ENCODE results near the gene RTTN. TPM values are rescaled to one million over a fixed set of nuclear protein-coding genes. Genes with fewer than 3 reads are reported as not detected.
"Not testable (repeated sequence)": the region's sequence is repeated elsewhere in the genome, so short reads cannot be mapped to it uniquely, and the experiment has no call there.

RTTN gene, protein sequence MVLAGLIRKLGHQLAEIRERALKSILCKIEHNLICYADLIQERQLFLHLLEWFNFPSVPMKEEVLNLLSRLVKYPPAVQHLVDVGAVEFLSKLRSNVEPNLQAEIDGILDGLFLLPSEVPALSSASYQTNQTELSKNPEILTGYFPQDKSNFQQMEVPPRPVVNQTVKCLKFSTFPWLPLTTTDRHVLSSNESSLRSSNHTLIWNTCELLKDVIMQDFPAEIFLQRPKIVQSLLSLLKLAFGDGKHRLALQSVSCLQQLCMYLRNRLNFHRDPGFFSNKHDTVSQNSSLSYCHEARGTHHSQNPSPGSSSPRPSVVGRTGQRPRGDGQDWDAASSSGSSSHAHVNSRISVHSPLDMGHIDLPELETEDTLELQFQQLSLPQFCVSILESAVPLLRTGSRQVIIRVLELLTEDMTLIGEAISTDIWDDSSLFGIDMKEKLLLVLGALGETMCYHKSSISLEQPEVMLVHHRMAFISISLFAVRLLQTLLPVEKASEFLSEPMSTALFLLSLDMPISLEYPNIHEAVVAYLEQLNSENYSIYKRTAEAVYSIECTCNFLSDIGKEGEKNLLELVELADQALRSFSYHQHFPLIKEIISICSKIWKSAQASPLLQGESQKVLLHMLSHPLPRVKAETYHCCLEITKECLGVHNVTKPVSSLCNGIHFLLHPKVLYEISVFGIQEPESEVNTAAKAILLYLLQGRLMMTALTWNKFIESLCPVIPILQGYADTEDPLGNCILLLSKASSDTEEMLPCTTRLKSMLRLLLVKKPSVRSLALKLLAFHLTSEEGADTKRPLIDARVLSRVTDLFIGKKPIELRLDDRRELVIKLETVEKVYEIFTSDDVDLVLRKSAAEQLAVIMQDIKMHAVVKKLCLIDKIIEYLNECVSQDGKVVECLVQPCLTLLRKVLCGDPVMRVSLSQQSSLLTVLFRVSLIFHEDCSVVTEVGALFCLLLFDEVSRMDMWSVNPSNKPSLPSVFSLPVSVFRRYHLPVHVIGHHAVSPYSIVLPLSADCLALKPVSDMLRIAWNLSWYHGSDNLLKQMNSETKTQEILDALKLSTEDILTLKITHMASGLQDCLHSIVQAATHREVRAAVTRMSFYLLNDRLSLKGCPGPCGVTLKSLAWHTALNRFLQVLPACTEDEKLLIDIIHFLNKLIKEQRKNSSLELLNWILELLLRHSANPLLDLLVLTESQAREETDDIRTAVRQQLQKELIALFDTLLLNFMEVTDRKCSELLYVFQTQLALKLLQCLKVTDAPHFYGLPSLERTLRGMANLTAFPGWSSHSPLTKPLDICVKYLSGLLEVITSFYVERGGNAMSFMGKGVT (N-terminal part only)
- polyA plus RNA-seq (2013), result 10.7 TPM

GRCh38 chr18:70205421-70206397 lies at the start of gene RTTN:
RTTN (minus strand) TSS chr18:70205687; CDS start chr18:70205658, 29 bp downstream.
- Histone ChIP-seq H3K4me1 (ENCODE audit: control extremely low read depth in 1 of 4, control insufficient read depth in 4 of 4, insufficient read depth in 4 of 4, low read length in 3 of 4) (peaks cover 2 to 18% (median 10%) of the 10 kb centered on the region in 4 experiments), H3K4me3 (ENCODE audit: control insufficient read depth in 1 of 7, extremely low read depth in 1 of 7, insufficient read depth in 4 of 7, low read depth in 2 of 7, low read length in 6 of 7) (peak within 1 kb of the TSS; percentile 82 to 98 (median 92)), H3K9me3 (ENCODE audit: control extremely low read depth in 1 of 5, control insufficient read depth in 4 of 5, insufficient read depth in 2 of 5, low read depth in 1 of 5, low read length in 4 of 5) (no peaks in the 10 kb centered on the region), H3K27me3 (replicated peaks in 2 of 5; ENCODE audit: control insufficient read depth in 4 of 5, insufficient read depth in 5 of 5, low read length in 4 of 5) (no peaks in the 10 kb centered on the region), H3K36me3 (ENCODE audit: control insufficient read depth in 4 of 4, insufficient read depth in 4 of 4, low read length in 3 of 4) (peaks cover 0 to 11% (median 4%) of the 10 kb centered on the region in 4 experiments), H3K27ac (ENCODE audit: insufficient read depth in 1 of 2, low read depth in 1 of 2, low read length in 2 of 2, poor library complexity in 1 of 2, severe bottlenecking in 2 of 2) (peak within 1 kb of the TSS; percentile 93 to 94)
- CTCF ChIA-PET, result interaction anchor here (0.6 to 1.6 kb wide), 3 partner anchors 11 to 229 kb away, joined by 3 to 8 read pairs (median 5); no protein-coding TSS in a partner anchor
- WGBS (ENCODE audit: insufficient coverage), result 0% methylated on average over 64 of the region's 78 CpGs
- DNase-seq, result peak; percentile 96 to 98 (median 97)
- POLR2A ChIA-PET, result no interaction called here

DNA sequence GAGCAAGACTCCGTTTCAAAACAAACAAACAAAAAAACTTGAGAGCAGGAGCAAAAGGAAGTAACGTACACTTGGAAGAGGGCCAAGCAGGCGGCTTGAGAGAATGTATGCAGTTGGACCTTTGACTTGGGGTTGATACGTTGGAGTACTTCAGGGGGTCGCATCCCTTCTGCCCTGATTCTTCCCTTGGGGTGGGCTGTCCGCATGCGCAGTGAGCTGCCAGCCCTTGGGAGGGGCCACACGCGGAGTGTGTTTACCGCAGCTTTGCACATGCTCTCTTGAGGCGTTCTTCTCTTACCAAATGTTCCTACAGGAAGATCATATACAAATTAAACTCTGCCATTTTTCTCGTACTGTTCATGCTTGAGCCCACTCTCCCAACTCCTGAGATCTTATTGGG lies 45.3 kb upstream of the RTTN start:
- CTCF ChIA-PET, result no interaction called here
- H3K27me3 ChIP-seq (replicated peaks in 2 of 5; ENCODE audit: control insufficient read depth in 4 of 5, insufficient read depth in 5 of 5, low read length in 4 of 5), result no peaks in the 10 kb centered on the region
- H3K36me3 ChIP-seq (ENCODE audit: control insufficient read depth in 4 of 4, insufficient read depth in 4 of 4, low read length in 3 of 4), result no peaks in the 10 kb centered on the region
- H3K9me3 ChIP-seq (ENCODE audit: control extremely low read depth in 1 of 5, control insufficient read depth in 4 of 5, insufficient read depth in 2 of 5, low read depth in 1 of 5, low read length in 4 of 5), result no peaks in the 10 kb centered on the region
- no peak overlapping the region for H3K27ac ChIP-seq (ENCODE audit: insufficient read depth in 1 of 2, low read depth in 1 of 2, low read length in 2 of 2, poor library complexity in 1 of 2, severe bottlenecking in 2 of 2)
- no peak overlapping the region for H3K4me3 ChIP-seq (ENCODE audit: control insufficient read depth in 1 of 7, extremely low read depth in 1 of 7, insufficient read depth in 4 of 7, low read depth in 2 of 7, low read length in 6 of 7)
- WGBS (ENCODE audit: insufficient coverage), result 93% methylated on average over 10 of the region's 12 CpGs
- peaks cover 0 to 6% (median 1%) of the 10 kb centered on the region in 4 experiments for H3K4me1 ChIP-seq (ENCODE audit: control extremely low read depth in 1 of 4, control insufficient read depth in 4 of 4, insufficient read depth in 4 of 4, low read length in 3 of 4)
- no peak for DNase-seq
- POLR2A ChIA-PET, result no interaction called here

- WGBS (ENCODE audit: insufficient coverage), result 100% methylated on average over 17 of the region's 18 CpGs
- H3K4me3 ChIP-seq (ENCODE audit: control insufficient read depth in 1 of 7, extremely low read depth in 1 of 7, insufficient read depth in 4 of 7, low read depth in 2 of 7, low read length in 6 of 7); CTCF ChIA-PET; H3K36me3 ChIP-seq (ENCODE audit: control insufficient read depth in 4 of 4, insufficient read depth in 4 of 4, low read length in 3 of 4); POLR2A ChIA-PET; H3K9me3 ChIP-seq (ENCODE audit: control extremely low read depth in 1 of 5, control insufficient read depth in 4 of 5, insufficient read depth in 2 of 5, low read depth in 1 of 5, low read length in 4 of 5); DNase-seq; H3K27ac ChIP-seq (ENCODE audit: insufficient read depth in 1 of 2, low read depth in 1 of 2, low read length in 2 of 2, poor library complexity in 1 of 2, severe bottlenecking in 2 of 2); H3K27me3 ChIP-seq (replicated peaks in 2 of 5; ENCODE audit: control insufficient read depth in 4 of 5, insufficient read depth in 5 of 5, low read length in 4 of 5): not testable (repeated sequence)
- H3K4me1 ChIP-seq (ENCODE audit: control extremely low read depth in 1 of 4, control insufficient read depth in 4 of 4, insufficient read depth in 4 of 4, low read length in 3 of 4), result peaks cover 0 to 13% (median 4%) of the 10 kb centered on the region in 4 experiments
Observed at GRCh38 chr18:70249861-70250260, 44.4 kb upstream of the RTTN start.

GRCh38 chr18:70249118-70249517 lies 43.6 kb upstream of the RTTN start:
- CTCF ChIA-PET, result no interaction called here

DNA sequence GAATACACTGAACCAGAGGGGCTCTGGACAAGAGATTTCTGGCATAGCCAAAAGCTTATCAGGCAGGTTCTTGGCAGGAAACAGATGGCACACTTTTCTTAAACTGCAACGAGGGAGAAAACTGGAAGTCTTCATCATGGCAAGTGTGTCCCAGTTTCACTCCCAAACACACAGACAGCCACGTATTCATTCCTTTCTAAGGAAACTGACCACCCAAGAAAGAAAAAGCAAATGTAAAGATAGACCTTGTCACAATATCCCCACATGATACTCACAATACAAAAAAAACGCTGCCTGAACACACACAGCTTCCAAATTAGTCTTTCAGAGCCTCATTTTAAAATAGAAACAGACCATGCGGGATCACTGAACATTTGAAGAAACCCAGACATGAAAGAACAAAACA lies 40.6 kb upstream of the RTTN start:
- Histone ChIP-seq H3K36me3 (ENCODE audit: control insufficient read depth in 4 of 4, insufficient read depth in 4 of 4, low read length in 3 of 4) (no peaks in the 10 kb centered on the region), H3K9me3 (ENCODE audit: control extremely low read depth in 1 of 5, control insufficient read depth in 4 of 5, insufficient read depth in 2 of 5, low read depth in 1 of 5, low read length in 4 of 5) (no peaks in the 10 kb centered on the region), H3K4me3 (ENCODE audit: control insufficient read depth in 1 of 7, extremely low read depth in 1 of 7, insufficient read depth in 4 of 7, low read depth in 2 of 7, low read length in 6 of 7) (peak overlapping the region in 2 of 7 experiments; percentile 15 to 66), H3K27me3 (replicated peaks in 2 of 5; ENCODE audit: control insufficient read depth in 4 of 5, insufficient read depth in 5 of 5, low read length in 4 of 5) (no peaks in the 10 kb centered on the region), H3K4me1 (ENCODE audit: control extremely low read depth in 1 of 4, control insufficient read depth in 4 of 4, insufficient read depth in 4 of 4, low read length in 3 of 4) (peaks cover 0 to 16% (median 4%) of the 10 kb centered on the region in 4 experiments), H3K27ac (ENCODE audit: insufficient read depth in 1 of 2, low read depth in 1 of 2, low read length in 2 of 2, poor library complexity in 1 of 2, severe bottlenecking in 2 of 2) (peak overlapping the region; percentile 25 to 39)
- POLR2A ChIA-PET, result no interaction called here
- 0% methylated on average over 2 of the region's 4 CpGs for WGBS (ENCODE audit: insufficient coverage)
- DNase-seq, result peak; percentile 37 to 86 (median 71)
- CTCF ChIA-PET, result interaction anchor here (1.6 kb wide), 2 partner anchors 47 to 51 kb away, joined by 4 read pairs; no protein-coding TSS in a partner anchor

More at GRCh38 chr18:70249118-70249517, 43.6 kb upstream of the RTTN start:
- Histone ChIP-seq H3K27ac (ENCODE audit: insufficient read depth in 1 of 2, low read depth in 1 of 2, low read length in 2 of 2, poor library complexity in 1 of 2, severe bottlenecking in 2 of 2) (no peak overlapping the region), H3K4me1 (ENCODE audit: control extremely low read depth in 1 of 4, control insufficient read depth in 4 of 4, insufficient read depth in 4 of 4, low read length in 3 of 4) (peaks cover 0 to 16% (median 4%) of the 10 kb centered on the region in 4 experiments), H3K4me3 (ENCODE audit: control insufficient read depth in 1 of 7, extremely low read depth in 1 of 7, insufficient read depth in 4 of 7, low read depth in 2 of 7, low read length in 6 of 7) (no peak overlapping the region), H3K9me3 (ENCODE audit: control extremely low read depth in 1 of 5, control insufficient read depth in 4 of 5, insufficient read depth in 2 of 5, low read depth in 1 of 5, low read length in 4 of 5) (no peaks in the 10 kb centered on the region), H3K36me3 (ENCODE audit: control insufficient read depth in 4 of 4, insufficient read depth in 4 of 4, low read length in 3 of 4) (no peaks in the 10 kb centered on the region), H3K27me3 (replicated peaks in 2 of 5; ENCODE audit: control insufficient read depth in 4 of 5, insufficient read depth in 5 of 5, low read length in 4 of 5) (no peaks in the 10 kb centered on the region)
- POLR2A ChIA-PET, result no interaction called here
- WGBS (ENCODE audit: insufficient coverage), result 96% methylated on average over 3 of the region's 5 CpGs
- DNase-seq, result no peak

Data from common myeloid progenitor, CD34-positive (primary cell).